ENCODE data around the gene SCAF8. TPM values are rescaled to one million over a fixed set of nuclear protein-coding genes. Genes with fewer than 3 reads are reported as not detected.
"Not testable (repeated sequence)": the region's sequence is repeated elsewhere in the genome, so short reads cannot be mapped to it uniquely, and the experiment has no call there.

SCAF8 gene, protein sequence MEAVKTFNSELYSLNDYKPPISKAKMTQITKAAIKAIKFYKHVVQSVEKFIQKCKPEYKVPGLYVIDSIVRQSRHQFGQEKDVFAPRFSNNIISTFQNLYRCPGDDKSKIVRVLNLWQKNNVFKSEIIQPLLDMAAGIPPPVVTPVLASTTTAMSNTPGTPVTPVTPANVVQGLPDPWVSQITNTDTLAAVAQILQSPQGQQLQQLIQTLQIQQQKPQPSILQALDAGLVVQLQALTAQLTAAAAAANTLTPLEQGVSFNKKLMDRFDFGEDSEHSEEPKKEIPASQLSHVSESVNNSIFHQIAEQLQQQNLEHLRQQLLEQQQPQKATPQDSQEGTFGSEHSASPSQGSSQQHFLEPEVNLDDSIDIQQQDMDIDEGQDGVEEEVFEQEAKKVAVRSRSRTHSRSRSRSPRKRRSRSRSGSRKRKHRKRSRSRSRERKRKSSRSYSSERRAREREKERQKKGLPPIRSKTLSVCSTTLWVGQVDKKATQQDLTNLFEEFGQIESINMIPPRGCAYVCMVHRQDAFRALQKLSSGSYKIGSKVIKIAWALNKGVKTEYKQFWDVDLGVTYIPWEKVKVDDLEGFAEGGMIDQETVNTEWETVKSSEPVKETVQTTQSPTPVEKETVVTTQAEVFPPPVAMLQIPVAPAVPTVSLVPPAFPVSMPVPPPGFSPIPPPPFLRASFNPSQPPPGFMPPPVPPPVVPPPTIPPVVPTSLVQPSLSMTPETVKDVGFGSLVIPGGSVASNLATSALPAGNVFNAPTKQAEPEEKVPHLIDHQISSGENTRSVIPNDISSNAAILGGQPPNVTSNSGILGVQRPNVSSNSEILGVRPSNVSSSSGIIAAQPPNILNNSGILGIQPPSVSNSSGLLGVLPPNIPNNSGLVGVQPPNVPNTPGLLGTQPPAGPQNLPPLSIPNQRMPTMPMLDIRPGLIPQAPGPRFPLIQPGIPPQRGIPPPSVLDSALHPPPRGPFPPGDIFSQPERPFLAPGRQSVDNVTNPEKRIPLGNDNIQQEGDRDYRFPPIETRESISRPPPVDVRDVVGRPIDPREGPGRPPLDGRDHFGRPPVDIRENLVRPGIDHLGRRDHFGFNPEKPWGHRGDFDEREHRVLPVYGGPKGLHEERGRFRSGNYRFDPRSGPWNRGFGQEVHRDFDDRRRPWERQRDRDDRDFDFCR (N-terminal part only)
- 24.1 TPM for polyA plus RNA-seq (2013, experiment 1 of 2; ENCODE audit: insufficient read length)
- polyA plus RNA-seq (2013, experiment 2 of 2; ENCODE audit: insufficient read length), result 26.8 TPM

DNA sequence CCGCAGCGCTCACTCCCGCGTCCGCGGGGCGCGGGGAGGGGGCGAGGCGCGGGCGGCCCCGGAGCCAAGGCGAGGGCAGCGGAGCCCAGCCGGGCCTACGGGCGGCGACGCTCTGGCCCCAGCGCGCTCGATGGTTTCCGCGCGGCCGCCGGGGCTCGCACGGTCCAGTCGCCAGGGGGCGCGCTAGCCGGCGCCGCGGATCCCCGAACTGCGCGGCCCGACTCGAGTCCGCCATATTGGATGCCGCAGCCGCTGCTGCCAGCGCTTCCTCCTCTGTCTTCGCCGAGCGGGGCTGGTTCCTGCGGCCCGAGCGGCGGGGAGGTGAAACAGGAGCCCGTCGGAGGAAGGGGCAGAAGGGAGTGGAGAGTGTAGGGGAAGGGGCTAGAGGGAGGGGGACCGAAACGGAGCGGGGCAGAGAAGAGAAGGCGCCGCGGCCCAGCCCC lies at the start of gene SCAF8:
Gene SCAF8 (plus strand): TSS at position 234 of the 443 bp plus-strand sequence. CDS start 485 bp downstream, outside the sequence.
- peak; percentile 85 for DNase-seq

DNA sequence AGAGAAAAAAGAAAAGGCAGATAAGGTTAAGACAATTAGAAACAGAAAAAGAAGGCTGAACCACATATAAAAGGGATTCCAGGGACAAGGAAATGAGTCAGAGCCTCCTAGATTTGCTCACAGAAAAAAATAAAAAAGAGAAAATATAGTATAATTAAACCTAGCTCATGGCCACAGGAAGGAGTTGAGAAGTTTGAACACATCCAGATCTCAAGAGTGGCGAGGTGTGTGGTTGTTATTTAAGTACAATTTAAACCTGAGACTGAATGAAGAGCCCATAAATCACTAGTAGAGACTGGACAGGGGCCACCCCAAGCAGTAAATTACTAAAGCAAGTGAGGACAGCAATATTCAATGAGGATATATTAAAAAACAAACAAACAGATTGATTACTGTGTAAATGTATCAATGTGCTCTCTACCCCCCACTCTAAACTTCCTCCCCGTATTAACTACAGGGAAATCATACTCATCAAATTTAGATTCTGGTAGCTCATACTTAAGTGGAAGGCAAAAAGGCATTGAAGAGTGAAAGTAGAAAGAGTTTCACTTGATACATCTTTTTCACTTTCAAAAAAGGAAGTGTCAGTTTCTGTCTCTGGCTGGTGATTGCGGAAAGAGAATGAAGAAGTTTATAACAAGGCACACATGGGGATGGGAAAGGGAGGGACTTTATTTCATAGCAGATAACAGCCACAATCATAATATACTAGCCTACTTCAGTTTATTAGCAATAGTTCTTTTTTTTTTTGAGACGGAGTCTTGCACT lies 49.3 kb upstream of the SCAF8 start:
- DNase-seq, result peak; percentile 30

DNA sequence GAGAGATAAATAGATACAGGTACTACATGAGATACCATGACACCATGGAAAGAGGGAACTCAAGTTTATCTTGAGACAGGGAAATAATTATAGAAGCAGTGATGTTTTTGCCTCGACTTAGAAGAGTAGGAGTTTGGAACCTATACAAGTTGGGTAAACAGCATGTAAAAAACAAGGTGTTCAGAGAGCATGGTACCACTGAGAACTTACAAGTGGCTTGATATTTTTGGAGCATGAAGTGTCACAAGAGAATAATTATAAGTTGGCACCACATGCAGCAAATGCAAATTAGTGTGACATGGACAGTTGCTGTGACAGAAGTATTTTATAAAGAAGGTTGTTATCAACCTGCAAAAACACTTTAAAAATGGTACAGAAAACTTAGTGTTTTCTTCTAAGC lies 47.1 kb upstream of the SCAF8 start:
- no peak for DNase-seq

DNA sequence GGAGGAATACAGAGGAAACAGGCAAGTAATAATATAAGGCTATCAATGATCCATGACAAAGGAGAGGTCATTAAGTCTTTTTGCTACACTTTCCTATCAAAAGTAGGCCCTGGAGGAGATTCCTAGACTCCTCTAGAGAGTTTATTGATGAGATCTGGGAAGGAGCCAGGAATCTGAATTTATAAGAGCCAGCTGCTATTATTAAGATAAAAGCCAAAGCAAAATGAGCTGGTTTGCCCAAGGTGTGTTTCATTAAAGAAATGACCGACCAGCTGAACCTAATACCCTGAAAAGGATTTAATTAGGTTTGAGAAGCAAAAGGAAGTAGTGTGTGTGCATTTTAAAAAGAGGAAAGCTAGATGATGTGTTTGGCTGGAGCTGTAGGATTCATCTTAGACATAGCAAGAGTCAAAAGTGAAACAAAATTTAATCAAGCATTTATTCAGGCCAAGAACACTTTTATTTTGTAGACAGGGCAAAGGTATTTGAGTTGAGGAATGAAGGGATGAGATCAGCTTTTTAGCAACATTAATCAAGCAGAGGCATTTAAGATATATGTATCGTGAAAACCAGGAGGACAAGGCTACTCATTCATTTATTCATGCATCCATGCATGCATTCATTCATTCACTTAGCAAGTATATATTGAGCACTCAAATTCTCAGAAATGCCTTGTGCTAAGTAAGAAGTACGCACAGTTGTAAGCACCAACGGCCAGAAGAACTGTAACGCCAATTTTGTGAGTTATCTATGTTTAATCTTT lies 43.5 kb upstream of the SCAF8 start:
- no peak for DNase-seq

DNA sequence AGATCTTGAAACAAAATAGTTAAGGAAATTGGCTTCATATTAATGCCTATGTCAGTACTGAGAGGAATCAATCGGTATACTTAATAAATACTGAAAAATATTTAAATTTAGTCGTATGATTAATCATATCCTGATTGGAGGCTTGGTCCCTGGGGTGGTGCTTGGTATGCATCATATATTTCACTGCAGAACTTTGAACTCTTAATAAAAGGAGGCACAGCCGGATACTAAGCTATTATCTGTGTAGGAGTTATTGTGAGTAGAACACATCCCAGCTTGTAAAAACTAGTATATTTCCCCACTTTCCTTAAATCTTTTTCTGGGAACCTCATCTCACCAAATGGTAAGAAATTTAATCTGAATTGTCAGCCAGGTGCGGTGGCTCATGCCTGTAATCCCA lies 42.4 kb upstream of the SCAF8 start:
- DNase-seq, result no peak

DNA sequence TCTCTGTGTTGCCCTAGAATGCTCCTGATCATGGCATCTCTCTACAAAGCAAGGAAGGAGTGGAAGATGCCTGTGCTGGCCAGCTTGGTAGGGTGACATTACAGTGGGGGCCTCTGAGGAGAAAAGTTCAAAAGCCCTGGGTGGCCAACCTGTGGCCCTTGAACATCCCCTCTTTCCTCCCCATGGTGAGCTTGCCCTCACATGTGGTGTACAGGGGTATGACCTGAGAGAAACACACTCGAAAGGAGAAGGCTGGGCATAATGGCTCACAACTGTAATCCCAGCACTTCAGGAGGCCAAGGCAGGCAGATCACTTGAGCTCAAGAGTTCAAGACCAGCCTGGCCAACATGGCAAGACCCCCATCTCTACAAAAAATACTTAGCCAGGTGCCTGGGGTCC lies 36.6 kb upstream of the SCAF8 start:
- no peak for DNase-seq

DNA sequence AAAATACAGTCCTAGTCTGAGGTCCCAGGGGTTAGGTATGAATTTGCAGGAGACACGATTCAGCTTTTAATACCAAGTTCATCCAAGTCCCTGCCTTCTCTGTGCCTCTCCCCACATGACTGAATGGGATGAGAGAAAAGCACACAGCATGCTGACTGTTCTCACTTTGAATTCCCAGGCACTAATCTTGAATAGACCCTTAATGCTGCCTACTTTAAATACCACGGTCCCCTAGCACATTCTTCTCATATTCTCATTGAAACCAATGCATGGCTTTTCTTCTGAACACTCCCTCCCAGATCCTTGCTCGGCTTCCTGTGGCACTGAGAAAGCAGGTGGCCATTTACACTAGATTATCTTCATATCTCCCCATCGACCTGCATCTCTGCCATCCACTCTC lies 30.1 kb upstream of the SCAF8 start:
- no peak for DNase-seq

DNA sequence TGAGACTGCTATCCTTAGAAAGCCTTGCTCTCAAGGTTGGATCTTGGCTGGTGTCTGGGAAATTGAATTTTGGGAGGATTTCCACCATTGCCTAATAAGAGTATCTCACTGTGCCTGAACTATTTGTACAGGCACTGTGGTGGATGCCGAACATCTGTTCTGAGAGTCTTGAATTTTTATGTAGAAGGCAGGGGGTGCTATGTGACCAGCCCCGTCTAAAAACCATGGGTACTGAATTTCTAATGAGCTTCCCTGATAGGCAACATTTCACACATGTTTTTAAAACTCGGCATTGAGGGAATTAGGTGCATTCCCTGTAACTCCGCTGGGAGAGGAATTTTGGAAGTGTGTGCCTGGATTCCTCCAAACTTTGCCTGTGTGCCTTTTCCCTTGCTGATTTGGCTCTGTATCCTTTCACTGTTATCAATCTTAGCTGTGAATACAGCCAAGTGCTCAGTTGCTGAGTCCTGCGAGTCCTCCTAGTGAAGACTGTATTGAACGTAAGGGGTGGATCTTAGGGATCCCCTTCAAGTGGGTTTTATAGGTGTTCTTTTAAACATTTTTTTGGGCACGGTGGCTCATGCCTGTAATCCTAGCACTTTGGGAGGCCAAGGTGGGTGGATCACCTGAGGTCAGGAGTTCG lies 27.6 kb upstream of the SCAF8 start:
- DNase-seq, result peak; percentile 14

DNA sequence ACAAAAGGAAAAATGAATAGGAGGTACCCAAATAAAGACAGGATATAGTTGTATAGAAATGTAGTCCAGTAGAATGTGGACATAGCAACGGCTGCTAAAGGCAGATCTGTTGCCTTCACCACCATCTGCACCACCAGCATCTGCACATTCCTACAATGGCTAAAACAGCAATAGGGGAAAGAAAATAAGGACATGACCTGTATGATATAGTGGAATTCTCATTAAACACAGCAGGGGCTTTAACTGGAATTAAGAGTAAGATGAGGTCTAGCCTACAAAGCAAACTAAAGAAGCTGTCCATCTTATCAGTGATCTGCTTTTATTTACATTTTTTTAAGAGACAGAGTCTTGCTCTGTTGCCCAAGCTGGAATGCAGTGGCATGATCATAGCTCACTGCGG lies 26.8 kb upstream of the SCAF8 start:
- no peak for DNase-seq

DNA sequence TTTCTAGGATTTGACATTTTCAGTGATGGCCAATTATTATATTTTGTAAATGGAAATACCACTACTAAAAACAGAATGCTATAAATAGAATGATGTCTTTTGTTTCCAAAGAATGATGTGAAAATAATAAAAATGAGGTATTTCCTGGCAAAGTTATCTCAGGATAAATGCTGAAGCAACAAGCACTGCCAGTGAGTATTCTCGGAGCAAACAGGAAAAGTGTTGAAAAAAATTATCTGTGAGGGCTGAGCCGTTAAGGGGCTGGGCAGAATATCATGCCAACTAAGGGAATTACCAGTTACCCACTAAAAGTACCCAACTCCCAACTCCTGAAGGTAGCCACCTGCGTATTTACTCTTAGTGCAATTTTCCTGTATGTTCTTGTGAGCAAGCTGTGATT lies 23.6 kb upstream of the SCAF8 start:
- DNase-seq, result no peak

DNA sequence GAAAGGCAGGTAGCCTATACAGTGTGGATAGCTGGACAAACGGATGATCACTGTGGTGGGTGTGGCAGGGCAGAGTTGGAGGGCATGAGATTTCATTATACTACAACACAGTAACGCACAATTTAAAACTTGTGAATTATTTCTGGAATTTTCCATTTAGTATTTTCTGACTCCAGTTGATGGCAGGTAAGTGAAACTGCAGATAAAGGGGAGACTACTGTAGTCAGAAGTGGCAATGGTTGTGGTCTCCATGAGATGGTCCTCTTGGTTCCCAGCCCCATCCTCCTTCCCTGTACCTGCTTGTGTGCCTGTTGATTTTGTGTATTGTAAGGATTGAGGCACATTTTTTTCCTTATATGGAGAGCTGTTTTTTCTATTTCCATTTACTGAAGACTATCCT lies 22.5 kb upstream of the SCAF8 start:
- DNase-seq, result no peak

DNA sequence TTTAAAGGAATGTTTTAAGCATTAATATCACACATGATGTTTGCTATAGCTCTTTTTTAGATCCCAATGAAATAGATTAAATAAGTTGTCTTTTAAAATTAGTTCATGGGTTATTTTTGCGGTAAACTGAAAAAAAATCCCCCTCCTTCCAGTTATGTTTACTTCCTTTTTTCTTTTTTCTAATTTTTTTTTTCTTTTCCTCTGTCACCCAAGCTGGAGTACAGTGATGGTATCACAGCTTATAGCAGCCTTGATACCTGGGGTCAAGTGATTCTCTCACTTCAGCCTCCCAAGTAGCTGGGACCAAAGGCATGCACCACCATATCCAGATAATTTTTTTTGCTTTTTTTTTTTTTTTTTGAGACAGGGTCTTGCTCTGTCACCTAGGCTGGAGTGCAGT lies 17.8 kb upstream of the SCAF8 start:
- DNase-seq, result no peak

DNA sequence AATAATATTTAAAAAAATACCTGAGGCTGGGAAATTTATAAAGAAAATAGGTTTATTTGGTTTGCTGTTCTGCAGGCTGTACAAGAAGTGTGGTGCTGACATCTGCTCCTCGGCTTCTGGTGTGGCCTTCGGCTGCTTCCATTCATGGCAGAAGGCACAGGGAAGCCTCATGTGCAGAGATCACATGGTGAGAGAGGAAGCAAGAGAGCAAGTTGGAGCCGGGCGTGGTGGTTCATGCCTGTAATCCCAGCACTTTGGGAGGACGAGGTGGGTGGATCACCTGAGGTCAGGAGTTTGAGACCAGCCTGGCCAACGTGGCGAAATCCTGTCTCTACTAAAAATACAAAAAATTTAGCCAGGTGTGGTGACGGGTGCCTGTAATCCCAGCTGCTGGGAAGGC lies 16.9 kb upstream of the SCAF8 start:
- not testable (repeated sequence) for DNase-seq

DNA sequence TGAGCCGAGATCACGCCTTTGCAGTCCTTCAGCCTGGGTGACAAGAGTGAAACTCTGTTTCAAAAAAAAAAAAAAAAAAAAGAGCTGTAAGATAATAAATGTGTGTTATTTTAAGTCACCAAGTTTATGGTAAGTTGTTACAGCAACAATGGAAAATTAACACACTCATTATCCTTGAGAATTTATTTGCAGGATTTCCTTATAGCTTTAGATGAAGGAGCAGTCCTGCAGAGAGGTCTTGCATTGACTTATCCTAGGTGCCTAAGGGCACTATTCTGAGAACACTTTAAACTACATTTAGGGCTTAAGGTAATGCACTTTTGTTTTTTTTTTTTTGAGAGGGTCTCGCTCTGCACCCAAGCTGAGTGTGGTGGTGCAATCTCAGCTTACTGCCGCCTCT lies 13.8 kb upstream of the SCAF8 start:
- no peak for DNase-seq

DNA sequence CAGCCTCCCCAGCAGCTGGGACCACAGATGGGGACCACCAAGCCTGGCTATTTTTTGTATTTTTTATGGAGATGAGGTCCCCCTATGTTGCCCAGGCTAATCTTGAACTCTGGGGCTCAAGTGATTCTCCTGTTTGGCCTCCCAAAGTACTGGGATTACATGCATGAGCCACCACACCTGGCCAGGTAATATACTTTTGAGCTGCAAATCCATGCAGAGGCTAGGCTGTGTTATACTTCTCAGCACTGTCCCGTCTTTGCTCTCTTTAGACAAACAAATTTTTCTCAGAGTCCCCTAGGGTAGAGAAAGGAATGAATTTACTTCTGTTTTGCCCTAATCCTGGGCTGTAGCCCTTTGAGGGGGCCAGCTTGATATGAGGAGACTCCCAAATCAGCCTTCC lies 13.4 kb upstream of the SCAF8 start:
- DNase-seq, result no peak

DNA sequence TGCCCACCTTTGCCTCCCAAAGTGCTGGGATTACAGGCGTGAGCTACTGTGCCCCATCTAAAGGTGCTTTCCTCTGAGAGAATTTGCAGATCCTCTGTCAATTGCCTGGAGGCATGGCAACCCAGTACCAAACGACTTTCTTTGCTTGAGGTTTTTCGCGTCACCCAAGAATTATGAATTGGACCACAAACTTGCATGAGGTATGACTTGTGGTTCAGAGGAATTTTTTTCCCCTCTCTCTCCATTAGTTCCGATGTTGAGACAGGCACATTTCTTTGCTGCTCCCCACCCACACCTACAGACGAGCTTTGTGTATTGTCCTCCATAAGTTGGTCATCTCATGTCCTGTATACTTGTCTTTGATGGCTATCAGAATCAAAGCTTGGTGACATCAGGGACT lies 11.8 kb upstream of the SCAF8 start:
- peak; percentile 60 for DNase-seq

DNA sequence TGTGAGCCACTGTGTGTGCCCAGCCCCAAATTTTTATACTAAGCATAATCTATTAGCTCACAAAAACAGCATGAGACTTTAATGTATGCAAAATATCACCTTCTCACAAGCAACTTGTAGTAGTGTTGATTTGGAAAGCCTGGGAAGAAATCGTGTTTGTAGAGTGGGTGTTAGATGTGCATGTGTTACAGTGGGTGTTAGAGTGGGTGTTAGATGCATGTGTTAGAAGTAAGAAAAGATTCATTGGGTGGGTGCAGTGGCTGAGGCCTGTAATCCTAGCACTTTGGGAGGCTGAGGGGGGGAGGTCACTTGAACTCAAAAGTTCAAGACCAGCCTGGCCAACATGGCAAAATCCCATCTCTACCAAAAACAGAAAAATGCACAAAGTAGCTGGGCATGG lies 6.3 kb upstream of the SCAF8 start:
- DNase-seq, result no peak

DNA sequence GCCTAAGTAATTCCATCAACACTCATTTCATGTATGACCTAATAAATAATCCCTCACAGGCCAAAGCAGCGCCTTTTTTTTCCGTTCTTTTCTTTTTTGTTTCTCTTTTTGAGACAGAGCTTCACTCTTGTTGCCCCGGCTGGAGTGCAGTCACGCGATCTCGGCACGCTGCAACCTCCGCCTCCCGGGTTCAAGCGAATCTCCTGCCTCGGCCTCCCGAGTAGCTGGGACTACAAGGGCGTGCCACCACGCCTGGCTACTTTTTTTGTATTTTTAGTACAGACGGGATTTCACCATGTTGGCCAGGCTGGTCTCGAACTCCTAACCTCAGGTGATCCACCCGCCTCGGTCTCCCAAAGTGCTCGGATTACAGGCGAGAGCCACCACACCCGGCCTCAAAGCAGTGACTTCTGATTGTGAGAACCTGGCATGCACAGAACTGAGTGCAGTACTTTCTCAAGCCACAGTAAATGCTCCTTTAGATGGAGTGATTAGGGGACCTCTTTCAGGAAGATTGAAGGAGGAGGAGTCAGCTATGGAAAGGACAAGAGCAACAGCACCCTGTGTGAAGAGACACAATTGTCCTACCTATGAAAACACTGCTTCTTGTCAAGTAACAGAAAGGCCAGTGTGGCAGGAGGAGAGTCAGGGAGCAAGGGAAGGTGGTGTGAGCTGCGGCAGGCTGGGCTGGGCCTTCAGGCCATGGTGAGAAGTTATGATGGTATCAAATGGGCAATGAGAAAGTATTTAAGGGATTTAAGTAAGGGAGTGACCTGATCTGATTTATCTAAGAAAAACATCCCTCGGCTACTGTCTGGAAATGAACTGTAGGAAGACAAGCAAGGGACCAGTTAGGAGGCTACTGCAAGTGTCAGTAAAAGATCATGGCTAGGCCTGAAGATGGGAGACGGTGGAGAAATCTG lies 1.7 kb upstream of the SCAF8 start:
- no peak for DNase-seq

DNA sequence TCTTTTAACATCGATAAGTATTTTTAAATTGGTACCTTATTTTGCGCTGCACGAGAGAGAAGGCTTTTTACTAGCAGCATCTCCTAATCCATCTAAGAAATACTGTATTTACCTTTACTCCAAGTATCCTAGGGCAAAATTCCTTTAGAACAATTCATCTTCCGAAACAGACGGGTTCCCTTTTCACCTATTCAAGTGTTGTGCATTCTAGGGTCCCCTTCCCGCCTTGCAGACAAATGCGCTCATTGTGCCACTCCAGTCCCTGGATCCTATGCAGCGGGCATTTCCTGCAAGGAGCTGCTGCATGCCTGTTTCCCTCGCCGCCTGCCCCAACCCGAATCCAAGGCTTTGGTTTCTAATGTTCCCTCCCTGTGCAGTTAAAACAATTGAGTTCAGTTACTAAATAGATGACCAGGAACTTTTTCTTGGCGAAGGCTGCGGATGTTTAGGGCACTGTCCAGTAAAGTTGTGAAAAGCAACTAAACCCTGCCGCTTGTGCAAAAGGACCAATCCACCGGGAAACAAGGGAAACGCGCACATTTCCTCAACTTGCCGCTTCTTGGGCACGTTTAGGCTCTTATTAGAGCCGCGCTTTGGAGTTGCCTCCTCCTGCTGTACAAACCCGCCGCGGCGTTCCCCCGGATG lies 556 bp upstream of the SCAF8 start:
- DNase-seq, result peak; percentile 39

Measured in fibroblast of skin of scalp (primary cell).